H1 (cell line): Measurements from ENCODE around the gene ZNF652. TPM values are rescaled to one million over a fixed set of nuclear protein-coding genes. Genes with fewer than 3 reads are reported as not detected.

Source experiments
- CTCF ChIA-PET: fragments of 300-600 bp; sonication (Branson Sonifier 250); formaldehyde crosslinking; loops from one replicate; lab custom pipeline; 2021; ENCODE audit not compliant: partially characterized antibody; lab: Charles Lee
- POLR2A ChIA-PET: fragments of 300-600 bp; sonication (Branson Sonifier 250); formaldehyde crosslinking; loops from one replicate; lab custom pipeline; 2021; ENCODE audit warnings: inconsistent platforms; ENCODE audit not compliant: partially characterized antibody; lab: Charles Lee
- DNase-seq, 2 experiments: peaks; one replicate each; pipeline versions ENCODE4 v3.0.0 to v3.0.0-alpha.2; 2010 to 2022; ENCODE audit warnings: low spot score in 2 of 2, low read depth in 1 of 2, mixed read lengths in 1 of 2
- FAIRE-seq: peaks from 2 replicates; lab custom pipeline; 2011; peaks lifted over from hg19 to GRCh38; lab: Jason Lieb, UNC
- H2AFZ ChIP-seq: 2 replicates; pipeline ENCODE4 v1.8.1; 2012; ENCODE audit warnings: low read length, inconsistent platforms
- H2AK5ac ChIP-seq: 2 replicates; pipeline ENCODE4 v1.6.1; 2013; ENCODE audit warnings: low read depth, low read length
- H2BK120ac ChIP-seq: replicated peaks from 2 replicates; pipeline ENCODE3; 2013; ENCODE audit warnings: low read depth, low read length, inconsistent platforms
- H2BK12ac ChIP-seq: 2 replicates; pipeline ENCODE4 v1.6.1; 2013; ENCODE audit warnings: low read depth, low read length
- H2BK15ac ChIP-seq: 2 replicates; pipeline ENCODE4 v1.6.1; 2013; ENCODE audit warnings: low read length
- H2BK20ac ChIP-seq: 2 replicates; pipeline ENCODE4 v1.6.1; 2013; ENCODE audit warnings: low read length
- H2BK5ac ChIP-seq: 2 replicates; pipeline ENCODE4 v1.6.1; 2013; ENCODE audit warnings: low read depth, low read length
- H3K14ac ChIP-seq: 2 replicates; pipeline ENCODE4 v1.6.1; 2013; ENCODE audit warnings: inconsistent platforms; ENCODE audit not compliant: insufficient read length
- H3K18ac ChIP-seq: 2 replicates; pipeline ENCODE4 v1.6.1; 2013; ENCODE audit warnings: low read length; ENCODE audit errors: extremely low read depth
- H3K23ac ChIP-seq: 2 replicates; pipeline ENCODE4 v1.6.1; 2013; ENCODE audit warnings: inconsistent platforms; ENCODE audit not compliant: insufficient read length
- H3K23me2 ChIP-seq: 2 replicates; pipeline ENCODE4 v1.6.1; 2013; ENCODE audit warnings: low read depth, low read length
- H3K27ac ChIP-seq: 2 replicates; pipeline ENCODE4 v1.6.1; 2011; ENCODE audit warnings: low read depth, low read length, inconsistent platforms
- H3K27me3 ChIP-seq, 4 experiments: replicated peaks in 1 of 4; 1 replicate in 1 of 4; 2 replicates in 3 of 4; pipeline versions ENCODE4 v1.6.1 to v1.8.1; 2011 to 2013; ENCODE audit warnings: low read length in 3 of 4, mild to moderate bottlenecking in 3 of 4, inconsistent platforms in 2 of 4, mixed read lengths in 2 of 4, moderate library complexity in 1 of 4; ENCODE audit not compliant: control insufficient read depth in 3 of 4, insufficient read depth in 3 of 4; ENCODE audit errors: extremely low read depth in 1 of 4
- H3K36me3 ChIP-seq, 4 experiments: 2 replicates each; pipeline versions ENCODE4 v1.6.1 to v1.8.1; 2011 to 2013; ENCODE audit warnings: mild to moderate bottlenecking in 4 of 4, low read length in 3 of 4, moderate library complexity in 2 of 4, control low read depth in 1 of 4, inconsistent platforms in 1 of 4; ENCODE audit not compliant: insufficient read depth in 4 of 4, control insufficient read depth in 2 of 4
- H3K4ac ChIP-seq: replicated peaks from 2 replicates; pipeline ENCODE3; 2013; ENCODE audit warnings: low read length, low read depth, mixed read lengths, inconsistent platforms; ENCODE audit not compliant: insufficient read length
- H3K4me1 ChIP-seq, 4 experiments: replicated peaks in 1 of 4; 1 replicate in 1 of 4; 2 replicates in 3 of 4; pipeline versions ENCODE4 v1.6.1 to v1.8.1; 2011 to 2013; ENCODE audit warnings: low read length in 3 of 4, inconsistent platforms in 2 of 4, mixed read lengths in 1 of 4; ENCODE audit not compliant: insufficient read depth in 4 of 4, control insufficient read depth in 3 of 4
- H3K4me2 ChIP-seq, 2 experiments: 2 replicates each; pipeline versions ENCODE4 v1.6.1 to v1.8.1; 2011 to 2013; ENCODE audit warnings: low read depth in 2 of 2, low read length in 2 of 2, control low read depth in 1 of 2, inconsistent platforms in 1 of 2, mild to moderate bottlenecking in 1 of 2; ENCODE audit not compliant: insufficient read depth in 1 of 2
- H3K4me3 ChIP-seq, 4 experiments: fragments of 200-600, 300-600 bp in 1 of 4; sonication (generic), shearing (Covaris generic), sonication (Bioruptor Twin) in 1 of 4; 2 replicates each; pipeline versions ENCODE4 v1.5.1 to v1.8.1; 2011 to 2016; ENCODE audit warnings: low read length in 4 of 4, low read depth in 3 of 4, control low read depth in 2 of 4, inconsistent platforms in 2 of 4, mild to moderate bottlenecking in 2 of 4, mixed read lengths in 1 of 4, moderate library complexity in 1 of 4; ENCODE audit not compliant: insufficient read depth in 2 of 4; ENCODE audit errors: extremely low read depth in 1 of 4
- H3K56ac ChIP-seq: replicated peaks from 2 replicates; pipeline ENCODE3; 2013; ENCODE audit warnings: low read depth, mild to moderate bottlenecking, mixed read lengths, low read length, inconsistent platforms; ENCODE audit not compliant: insufficient read length
- H3K79me1 ChIP-seq: 2 replicates; pipeline ENCODE4 v1.6.1; 2013; ENCODE audit warnings: low read depth, low read length, control low read depth
- H3K79me2 ChIP-seq, 2 experiments: 2 replicates each; pipeline versions ENCODE4 v1.6.1 to v1.8.1; 2012 to 2013; ENCODE audit warnings: low read length in 2 of 2, mild to moderate bottlenecking in 2 of 2, inconsistent platforms in 1 of 2; ENCODE audit not compliant: insufficient read depth in 2 of 2, control insufficient read depth in 1 of 2
- H3K9ac ChIP-seq, 4 experiments: replicated peaks in 1 of 4; 1 replicate in 1 of 4; 2 replicates in 3 of 4; pipeline versions ENCODE4 v1.6.1 to v1.8.1; 2011 to 2013; ENCODE audit warnings: low read depth in 3 of 4, low read length in 3 of 4, control low read depth in 2 of 4, mild to moderate bottlenecking in 2 of 4, moderate library complexity in 2 of 4, inconsistent platforms in 1 of 4; ENCODE audit errors: extremely low read depth in 1 of 4
- H3K9me3 ChIP-seq, 2 experiments: 2 replicates each; pipeline versions ENCODE4 v1.6.1 to v1.8.1; 2012 to 2013; ENCODE audit warnings: mild to moderate bottlenecking in 2 of 2, moderate library complexity in 2 of 2, control low read depth in 1 of 2, inconsistent platforms in 1 of 2, low read depth in 1 of 2, low read length in 1 of 2, mixed read lengths in 1 of 2; ENCODE audit not compliant: insufficient read depth in 2 of 2
- H4K20me1 ChIP-seq, 2 experiments: replicated peaks in 1 of 2; 2 replicates each; pipeline versions ENCODE3 to v1.8.1; 2011 to 2013; ENCODE audit warnings: inconsistent platforms in 2 of 2, low read length in 2 of 2, mild to moderate bottlenecking in 1 of 2; ENCODE audit not compliant: insufficient read depth in 2 of 2, control insufficient read depth in 1 of 2
- H4K5ac ChIP-seq: 2 replicates; pipeline ENCODE4 v1.6.1; 2013; ENCODE audit warnings: low read length, low read depth, mixed read lengths, inconsistent platforms; ENCODE audit not compliant: insufficient read length
- H4K8ac ChIP-seq: 2 replicates; pipeline ENCODE4 v1.8.0; 2013; ENCODE audit warnings: mild to moderate bottlenecking, moderate library complexity, low read length, inconsistent platforms; ENCODE audit not compliant: insufficient read depth; ENCODE audit errors: extremely low read depth
- H4K91ac ChIP-seq: replicated peaks from 2 replicates; pipeline ENCODE3; 2013; ENCODE audit warnings: low read length, mixed read lengths, inconsistent platforms; ENCODE audit not compliant: insufficient read length
- CBX5 ChIP-seq: fragments of 300-800, 300-1000 bp; sonication (generic); IDR thresholded peaks from 2 replicates; pipeline ENCODE4 v1.7.1; 2016; ENCODE audit warnings: antibody characterized with exemption, low read length, low read depth
- EGR1 ChIP-seq: IDR thresholded peaks from 2 replicates; pipeline ENCODE4 v1.6.1; 2011; ENCODE audit warnings: low read depth, low read length, borderline replicate concordance
- FOSL1 ChIP-seq: IDR thresholded peaks from 2 replicates; pipeline ENCODE4 v1.6.1; 2011; ENCODE audit warnings: mild to moderate bottlenecking, low read depth, low read length, moderate library complexity; ENCODE audit not compliant: insufficient read depth
- HDAC2 ChIP-seq, 2 experiments: fragments of 300-600 bp in 1 of 2; sonication (generic) in 1 of 2; IDR thresholded peaks; 2 replicates each; pipeline ENCODE4 v1.6.1; 2011 to 2012; ENCODE audit warnings: low read depth in 2 of 2, low read length in 2 of 2, mild to moderate bottlenecking in 2 of 2, moderate library complexity in 2 of 2, borderline replicate concordance in 1 of 2, inconsistent platforms in 1 of 2
- KDM4A ChIP-seq: IDR thresholded peaks from one replicate; pipeline ENCODE4 v1.7.1; 2012; ENCODE audit warnings: low read depth, mild to moderate bottlenecking, moderate library complexity, low read length, inconsistent platforms; ENCODE audit not compliant: severe bottlenecking
- KDM5A ChIP-seq: fragments of 200-600 bp; IDR thresholded peaks from 2 replicates; pipeline ENCODE4 v1.7.1; 2012; ENCODE audit warnings: mild to moderate bottlenecking, low read length, inconsistent platforms, mixed read lengths
- NRF1 ChIP-seq: IDR thresholded peaks from 2 replicates; pipeline ENCODE4 v1.6.1; 2011; ENCODE audit warnings: mild to moderate bottlenecking, low read depth, low read length, improper control_type of control experiment
- RAD21 ChIP-seq, 2 experiments: IDR thresholded peaks in 1 of 2; conservative IDR thresholded peaks in 1 of 2; 2 replicates each; pipeline ENCODE4 v1.6.1; 2011; ENCODE audit warnings: low read depth in 2 of 2, low read length in 2 of 2, improper control_type of control experiment in 1 of 2, inconsistent platforms in 1 of 2, mild to moderate bottlenecking in 1 of 2, moderate library complexity in 1 of 2
- RFX5 ChIP-seq: IDR thresholded peaks from 2 replicates; pipeline ENCODE4 v1.6.1; 2011; ENCODE audit warnings: low read depth, low read length, improper control_type of control experiment, borderline replicate concordance
- SP4 ChIP-seq: IDR thresholded peaks from 2 replicates; pipeline ENCODE4 v1.6.1; 2012; ENCODE audit warnings: low read length, inconsistent platforms
- TBP ChIP-seq: IDR thresholded peaks from 2 replicates; pipeline ENCODE4 v1.6.1; 2011; ENCODE audit warnings: low read depth, low read length, improper control_type of control experiment
- WGBS, 2 experiments: shearing (Covaris generic) in 1 of 2; methylation state at CpG; one replicate each; pipeline versions ENCODE4 v1.1.6 to v1.1.7; 2013 to 2015; ENCODE audit warnings: low lambda C conversion rate in 2 of 2, mixed read lengths in 2 of 2, inconsistent platforms in 1 of 2, low coverage in 1 of 2, missing lambda C conversion rate in 1 of 2; ENCODE audit not compliant: insufficient replicate concordance in 2 of 2, insufficient coverage in 1 of 2, insufficient read length in 1 of 2; ENCODE audit errors: extremely low coverage in 1 of 2, missing lambda C conversion rate in 1 of 2; 5-methylcytosine and 5-hydroxymethylcytosine counted together
- polyA plus RNA-seq, 7 experiments: library from polyadenylated mRNA; depleted of rRNA in 3 of 7; stranded (reverse) in 5 of 7; unstranded in 2 of 7; fragments of >200 nt in 5 of 7; fragments of 200-250 nt in 2 of 7; gene quantifications; 1 replicate in 5 of 7; 2 replicates in 1 of 7; 4 replicates in 1 of 7; pipeline versions ENCODE4 v1.2.1 to v1.2.3, GENCODE V29; 2011 to 2013; ENCODE audit warnings: missing spikeins in 2 of 7, mixed read lengths in 2 of 7
- total RNA-seq: library from RNA; stranded (reverse); fragmentation: NEBNext Ultra II Directional; extraction: Animal tissue kit (Norgen Biotek cat#: 25700); gene quantifications from 2 replicates; pipeline ENCODE4 v1.2.1, GENCODE V29; 2021
- TF ChIP-seq, protein P1 (sequence below): IDR thresholded peaks from 2 replicates; pipeline ENCODE4 v1.6.1; 2012; ENCODE audit warnings: low read length, inconsistent platforms

ZNF652 gene
- total and polyA plus RNA-seq, 2 of the 8 experiments (the other 6 are each of a cell fraction or from before 2014, with no cell fraction given): 13.5 to 39.6 TPM

DNA sequence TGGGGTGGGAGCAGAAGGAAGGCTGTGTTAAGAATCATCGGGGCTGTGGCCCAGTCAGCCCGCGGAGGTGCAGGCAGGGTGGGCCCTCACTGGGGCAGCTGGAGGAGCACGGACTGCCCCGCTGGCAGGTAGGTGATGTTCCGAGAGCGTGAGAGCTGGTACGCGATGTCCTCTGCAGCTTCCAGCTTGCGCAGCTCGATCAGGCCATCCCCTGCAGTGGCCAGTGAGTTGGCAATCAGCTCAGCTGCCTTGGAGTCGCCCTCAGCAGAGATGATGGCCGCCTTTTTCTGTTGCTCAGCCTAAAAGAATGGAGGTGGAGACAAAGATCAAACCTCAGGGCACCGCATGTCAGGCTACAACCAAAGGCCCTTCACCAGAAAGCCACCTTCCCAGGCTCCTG lies 42.9 kb upstream of the ZNF652 start:
- H3K9ac ChIP-seq: no peak overlapping the region
- no peak overlapping the region for H4K91ac ChIP-seq
- CTCF ChIA-PET: interaction anchor here (1.1 to 8.9 kb wide), 4 partner anchors 146 to 413 kb away, joined by 3 to 138 read pairs (median 4); no protein-coding TSS in a partner anchor
- DNase-seq (no peak), FAIRE-seq (no peak)
- no peak overlapping the region for H2AFZ ChIP-seq
- H3K23ac ChIP-seq: no peak overlapping the region
- peaks cover 32 to 65% (median 52%) of the 10 kb centered on the region in 4 experiments for H3K36me3 ChIP-seq
- H3K23me2 ChIP-seq: 0 out of 2 replicates have a peak, but pooled peaks cover 2% of the 10 kb centered on the region
- H3K79me2 ChIP-seq: no peaks in the 10 kb centered on the region
- no peak overlapping the region for H2BK12ac ChIP-seq
- 86% methylated on average over 14 of the region's 14 CpGs; no CpG with 5 or more reads in 1 of the 2 experiments for WGBS, 2 experiments
- H3K9me3 ChIP-seq: no peaks in the 10 kb centered on the region
- no peak overlapping the region for H4K8ac ChIP-seq
- H3K27ac ChIP-seq: no peak overlapping the region
- no peaks in the 10 kb centered on the region for H3K27me3 ChIP-seq
- H2BK5ac ChIP-seq: no peak overlapping the region
- no peaks in the 10 kb centered on the region for H3K4me1 ChIP-seq
- no peaks in the 10 kb centered on the region for H3K79me1 ChIP-seq
- no peak overlapping the region for H2BK120ac ChIP-seq
- POLR2A ChIA-PET: no interaction called here
- H4K20me1 ChIP-seq: peaks cover 0 to 9% of the 10 kb centered on the region in 2 experiments
- no peak overlapping the region for H3K56ac ChIP-seq
- H2AK5ac ChIP-seq: no peak overlapping the region
- no peak overlapping the region for H3K14ac ChIP-seq
- no peak overlapping the region for H3K18ac ChIP-seq
- no peak overlapping the region for H2BK15ac ChIP-seq
- H3K4me3 ChIP-seq: no peak overlapping the region
- no peak overlapping the region for H3K4ac ChIP-seq
- H2BK20ac ChIP-seq: no peak overlapping the region
- no peak overlapping the region for H3K4me2 ChIP-seq
- H4K5ac ChIP-seq: no peak overlapping the region
- TF ChIP-seq NRF1 (no peak), FOSL1 (no peak), TBP (no peak), KDM5A (no peak), KDM4A (no peak), SP4 (no peak), RFX5 (no peak), HDAC2 (IDR thresholded peaks at IDR 0.05; ENCODE audit: borderline replicate concordance in 1 of 2, low read depth in 2 of 2, low read length in 2 of 2) (no peak), EGR1 (no peak), CBX5 (no peak), RAD21 (IDR thresholded peaks at IDR 0.05 in 1 of 2, conservative IDR thresholded peaks at IDR 0.05 in 1 of 2; ENCODE audit: low read depth in 2 of 2, low read length in 2 of 2) (no peak)
- TF ChIP-seq, protein P1, sequence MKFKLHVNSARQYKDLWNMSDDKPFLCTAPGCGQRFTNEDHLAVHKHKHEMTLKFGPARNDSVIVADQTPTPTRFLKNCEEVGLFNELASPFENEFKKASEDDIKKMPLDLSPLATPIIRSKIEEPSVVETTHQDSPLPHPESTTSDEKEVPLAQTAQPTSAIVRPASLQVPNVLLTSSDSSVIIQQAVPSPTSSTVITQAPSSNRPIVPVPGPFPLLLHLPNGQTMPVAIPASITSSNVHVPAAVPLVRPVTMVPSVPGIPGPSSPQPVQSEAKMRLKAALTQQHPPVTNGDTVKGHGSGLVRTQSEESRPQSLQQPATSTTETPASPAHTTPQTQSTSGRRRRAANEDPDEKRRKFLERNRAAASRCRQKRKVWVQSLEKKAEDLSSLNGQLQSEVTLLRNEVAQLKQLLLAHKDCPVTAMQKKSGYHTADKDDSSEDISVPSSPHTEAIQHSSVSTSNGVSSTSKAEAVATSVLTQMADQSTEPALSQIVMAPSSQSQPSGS: no peak
